Immature natural killer cell (primary cell): ENCODE measurements around the gene SGCD. TPM values are rescaled to one million over a fixed set of nuclear protein-coding genes. Genes with fewer than 3 reads are reported as not detected.
"Not testable (repeated sequence)": the region's sequence is repeated elsewhere in the genome, so short reads cannot be mapped to it uniquely, and the experiment has no call there.

Experiments
- DNase-seq, 3 donors: peaks; one replicate each; pipeline ENCODE4 v3.0.0; 2022; ENCODE audit warnings: mixed read lengths in 1 of 3
- H3K27ac Mint-ChIP-seq, 6 donors: one replicate each; pipeline ENCODE4 v1.8.0; 2020; ENCODE audit warnings: mixed read lengths in 6 of 6, mild to moderate bottlenecking in 5 of 6, inconsistent platforms in 4 of 6, moderate library complexity in 3 of 6
- H3K27me3 Mint-ChIP-seq, 3 donors: one replicate each; pipeline ENCODE4 v1.8.0; 2020 to 2021; ENCODE audit warnings: low read depth in 3 of 3, mild to moderate bottlenecking in 3 of 3, mixed read lengths in 3 of 3, moderate library complexity in 3 of 3, inconsistent platforms in 1 of 3
- H3K36me3 Mint-ChIP-seq, 3 donors: one replicate each; pipeline ENCODE4 v1.8.0; 2020; ENCODE audit warnings: mixed read lengths in 3 of 3, inconsistent platforms in 2 of 3, mild to moderate bottlenecking in 2 of 3
- H3K4me1 Mint-ChIP-seq, 2 donors: one replicate each; pipeline ENCODE4 v1.8.0; 2020; ENCODE audit warnings: inconsistent platforms in 2 of 2, mild to moderate bottlenecking in 2 of 2, mixed read lengths in 2 of 2, moderate library complexity in 1 of 2
- H3K4me3 Mint-ChIP-seq, 5 donors: one replicate each; pipeline ENCODE4 v1.8.0; 2020; ENCODE audit warnings: mild to moderate bottlenecking in 5 of 5, mixed read lengths in 5 of 5, inconsistent platforms in 3 of 5, moderate library complexity in 3 of 5
- H3K9me3 Mint-ChIP-seq, 6 donors: one replicate each; pipeline ENCODE4 v1.8.0; 2020; ENCODE audit warnings: mild to moderate bottlenecking in 6 of 6, mixed read lengths in 6 of 6, inconsistent platforms in 4 of 6, moderate library complexity in 3 of 6
- polyA plus RNA-seq, 3 donors: library from polyadenylated mRNA; unstranded; fragments of 300-500 nt; fragmentation: Illumina TruSeq; gene quantifications; one replicate each; pipeline ENCODE4 v1.2.3, GENCODE V29; 2021

SGCD gene
- polyA plus RNA-seq, 3 donors from 2014 or later, result 0.09 to 0.34 TPM; not detected in 1

- peaks cover 4 to 10% (median 8%) of the 10 kb centered on the region in 3 donors for H3K27me3 Mint-ChIP-seq
- peaks cover 0 to 7% (median 0%) of the 10 kb centered on the region in 3 donors for H3K36me3 Mint-ChIP-seq
- no peak overlapping the region for H3K4me3 Mint-ChIP-seq
- no peak overlapping the region for H3K27ac Mint-ChIP-seq
- H3K9me3 Mint-ChIP-seq, result peaks cover 2 to 16% (median 7%) of the 10 kb centered on the region in 6 donors
- no peak for DNase-seq
- no peaks in the 10 kb centered on the region for H3K4me1 Mint-ChIP-seq
Observed at GRCh38 chr5:156597276-156597675, 270.3 kb downstream of the SGCD start.

GRCh38 chr5:156598964-156599363 lies 272.0 kb downstream of the SGCD start:
- H3K4me1 Mint-ChIP-seq, result no peaks in the 10 kb centered on the region
- H3K4me3 Mint-ChIP-seq, result no peak overlapping the region
- H3K27ac Mint-ChIP-seq, result no peak overlapping the region
- peaks cover 4 to 9% (median 6%) of the 10 kb centered on the region in 3 donors for H3K27me3 Mint-ChIP-seq
- DNase-seq, result no peak
- H3K9me3 Mint-ChIP-seq, result peaks cover 8 to 29% (median 16%) of the 10 kb centered on the region in 6 donors
- H3K36me3 Mint-ChIP-seq, result peaks cover 0 to 15% (median 0%) of the 10 kb centered on the region in 3 donors

GRCh38 chr5:156610582-156610981 lies 283.6 kb downstream of the SGCD start:
- Mint-ChIP-seq H3K9me3 (peaks cover 16 to 31% (median 21%) of the 10 kb centered on the region in 6 donors), H3K27me3 (peaks cover 6 to 11% (median 8%) of the 10 kb centered on the region in 3 donors)

GRCh38 chr5:156615901-156616300 lies 288.9 kb downstream of the SGCD start:
- Mint-ChIP-seq H3K9me3 (peaks cover 10 to 17% (median 16%) of the 10 kb centered on the region in 6 donors), H3K4me1 (no peaks in the 10 kb centered on the region), H3K27ac (no peak overlapping the region), H3K36me3 (peaks cover 8 to 13% (median 9%) of the 10 kb centered on the region in 3 donors), H3K27me3 (peaks cover 6 to 14% (median 8%) of the 10 kb centered on the region in 3 donors), H3K4me3 (no peak overlapping the region)
- DNase-seq, result no peak

More at GRCh38 chr5:156610582-156610981, 283.6 kb downstream of the SGCD start:
- H3K36me3 Mint-ChIP-seq, result peaks cover 8 to 17% (median 9%) of the 10 kb centered on the region in 3 donors
- H3K4me3 Mint-ChIP-seq, H3K27ac Mint-ChIP-seq, H3K4me1 Mint-ChIP-seq, DNase-seq: not testable (repeated sequence)

- H3K9me3 Mint-ChIP-seq, result peaks cover 0 to 3% (median 1%) of the 10 kb centered on the region in 6 donors
- no peak overlapping the region for H3K4me3 Mint-ChIP-seq
- peaks cover 0 to 7% (median 6%) of the 10 kb centered on the region in 3 donors for H3K27me3 Mint-ChIP-seq
- H3K4me1 Mint-ChIP-seq, result no peaks in the 10 kb centered on the region
- H3K27ac Mint-ChIP-seq, result no peak overlapping the region
- no peak for DNase-seq
- peaks cover 0 to 3% (median 0%) of the 10 kb centered on the region in 3 donors for H3K36me3 Mint-ChIP-seq
Observed at GRCh38 chr5:156617426-156617825, 290.5 kb downstream of the SGCD start.

GRCh38 chr5:156618601-156619000 lies 291.6 kb downstream of the SGCD start:
- no peak for DNase-seq
- Mint-ChIP-seq H3K27me3 (peaks cover 0 to 6% (median 5%) of the 10 kb centered on the region in 3 donors), H3K9me3 (no peaks in the 10 kb centered on the region), H3K27ac (no peak overlapping the region), H3K4me1 (no peaks in the 10 kb centered on the region), H3K4me3 (no peak overlapping the region), H3K36me3 (peaks cover 0 to 3% (median 0%) of the 10 kb centered on the region in 3 donors)

- no peak for DNase-seq
- no peak overlapping the region for H3K27ac Mint-ChIP-seq
- H3K36me3 Mint-ChIP-seq, result no peaks in the 10 kb centered on the region
- no peaks in the 10 kb centered on the region for H3K4me1 Mint-ChIP-seq
- peaks cover 0 to 8% (median 6%) of the 10 kb centered on the region in 3 donors for H3K27me3 Mint-ChIP-seq
- no peak overlapping the region for H3K4me3 Mint-ChIP-seq
- H3K9me3 Mint-ChIP-seq, result no peaks in the 10 kb centered on the region
Observed at GRCh38 chr5:156621719-156622118, 294.8 kb downstream of the SGCD start.

GRCh38 chr5:156623381-156624040 lies 296.5 kb downstream of the SGCD start:
- no peaks in the 10 kb centered on the region for H3K36me3 Mint-ChIP-seq
- no peak for DNase-seq
- peaks cover 0 to 6% (median 3%) of the 10 kb centered on the region in 3 donors for H3K27me3 Mint-ChIP-seq
- H3K4me1 Mint-ChIP-seq, result peaks cover 9 to 10% of the 10 kb centered on the region in 2 donors
- no peaks in the 10 kb centered on the region for H3K9me3 Mint-ChIP-seq
- no peak overlapping the region for H3K27ac Mint-ChIP-seq
- no peak overlapping the region for H3K4me3 Mint-ChIP-seq

GRCh38 chr5:156624686-156625085 lies 297.7 kb downstream of the SGCD start:
- no peak overlapping the region for H3K27ac Mint-ChIP-seq
- peaks cover 0 to 6% (median 3%) of the 10 kb centered on the region in 3 donors for H3K27me3 Mint-ChIP-seq
- H3K36me3 Mint-ChIP-seq, result no peaks in the 10 kb centered on the region
- peaks cover 14 to 19% of the 10 kb centered on the region in 2 donors for H3K4me1 Mint-ChIP-seq
- H3K4me3 Mint-ChIP-seq, result no peak overlapping the region
- no peaks in the 10 kb centered on the region for H3K9me3 Mint-ChIP-seq
- no peak for DNase-seq

GRCh38 chr5:156628421-156628820 lies 301.5 kb downstream of the SGCD start:
- H3K36me3 Mint-ChIP-seq, result no peaks in the 10 kb centered on the region
- H3K4me3 Mint-ChIP-seq, result peak overlapping the region in 2 of 5 donors; percentile 11 to 39
- H3K27me3 Mint-ChIP-seq, result peaks cover 0 to 3% (median 1%) of the 10 kb centered on the region in 3 donors
- no peak for DNase-seq
- peaks cover 14 to 19% of the 10 kb centered on the region in 2 donors for H3K4me1 Mint-ChIP-seq
- no peaks in the 10 kb centered on the region for H3K9me3 Mint-ChIP-seq
- H3K27ac Mint-ChIP-seq, result peak overlapping the region in 3 of 6 donors; percentile 44 to 71 (median 62)

- peaks cover 0 to 5% (median 0%) of the 10 kb centered on the region in 6 donors for H3K9me3 Mint-ChIP-seq
- no peak for DNase-seq
- H3K27ac Mint-ChIP-seq, result no peak overlapping the region
- H3K4me3 Mint-ChIP-seq, result no peak overlapping the region
- H3K27me3 Mint-ChIP-seq, result peaks cover 0 to 3% (median 1%) of the 10 kb centered on the region in 3 donors
- peaks cover 14 to 19% of the 10 kb centered on the region in 2 donors for H3K4me1 Mint-ChIP-seq
- H3K36me3 Mint-ChIP-seq, result peaks cover 0 to 5% (median 0%) of the 10 kb centered on the region in 3 donors
Observed at GRCh38 chr5:156631005-156631404, 304.0 kb downstream of the SGCD start.

- Mint-ChIP-seq H3K4me1 (peaks cover 0 to 1% of the 10 kb centered on the region in 2 donors), H3K27me3 (peaks cover 0 to 3% (median 3%) of the 10 kb centered on the region in 3 donors), H3K4me3 (no peak overlapping the region), H3K9me3 (peaks cover 0 to 5% (median 0%) of the 10 kb centered on the region in 6 donors), H3K27ac (no peak overlapping the region), H3K36me3 (peaks cover 0 to 5% (median 0%) of the 10 kb centered on the region in 3 donors)
- DNase-seq, result no peak
Observed at GRCh38 chr5:156634301-156634700, 307.3 kb downstream of the SGCD start.

GRCh38 chr5:156640691-156641241 lies 313.8 kb downstream of the SGCD start:
- Mint-ChIP-seq H3K27ac (no peak overlapping the region), H3K4me1 (no peaks in the 10 kb centered on the region), H3K4me3 (no peak overlapping the region), H3K27me3 (peaks cover 5 to 8% (median 6%) of the 10 kb centered on the region in 3 donors), H3K9me3 (peaks cover 0 to 3% (median 0%) of the 10 kb centered on the region in 6 donors), H3K36me3 (no peaks in the 10 kb centered on the region)
- no peak for DNase-seq

- Mint-ChIP-seq H3K27ac (no peak overlapping the region), H3K27me3 (peaks cover 5 to 8% (median 6%) of the 10 kb centered on the region in 3 donors)
- no peak for DNase-seq
Observed at GRCh38 chr5:156641686-156642085, 314.7 kb downstream of the SGCD start.

More at GRCh38 chr5:156641686-156642085, 314.7 kb downstream of the SGCD start:
- no peak overlapping the region for H3K4me3 Mint-ChIP-seq
- peaks cover 0 to 4% (median 0%) of the 10 kb centered on the region in 6 donors for H3K9me3 Mint-ChIP-seq
- no peaks in the 10 kb centered on the region for H3K4me1 Mint-ChIP-seq
- H3K36me3 Mint-ChIP-seq, result no peaks in the 10 kb centered on the region
